ENCODE results near the gene KRTAP5-11. TPM values are rescaled to one million over a fixed set of nuclear protein-coding genes. Genes with fewer than 3 reads are reported as not detected.

KRTAP5-11 gene
- total and polyA plus RNA-seq, 5 experiments from 2014 or later = not detected

Other genes with a start within 250 kb of the KRTAP5-11 start
- gene DHCR7, start 134.5 kb downstream of the KRTAP5-11 start, total RNA-seq = 10 to 100 TPM; 17.1 to 17.4 TPM
- 10 to 100 TPM; 18.6 to 22.1 (median 18.7) TPM for gene DHCR7, start 134.5 kb downstream of the KRTAP5-11 start, polyA plus RNA-seq
- 100 to 1,000 TPM; 188 to 197 TPM for gene NADSYN1, start 129.7 kb downstream of the KRTAP5-11 start, total RNA-seq
- gene NADSYN1, start 129.7 kb downstream of the KRTAP5-11 start, polyA plus RNA-seq = 10 to 100 TPM; 24.0 to 29.1 (median 25.9) TPM
- gene KRTAP5-7, start 55.6 kb downstream of the KRTAP5-11 start, total RNA-seq = under 1 TPM in 1 of 2 experiments, not detected in 1; 0.55 TPM
- gene KRTAP5-7, start 55.6 kb downstream of the KRTAP5-11 start, polyA plus RNA-seq = not detected
- under 1 TPM in 1 of 2 experiments, not detected in 1; 0.42 TPM for gene KRTAP5-8, start 44.9 kb downstream of the KRTAP5-11 start, total RNA-seq
- not detected for gene KRTAP5-8, start 44.9 kb downstream of the KRTAP5-11 start, polyA plus RNA-seq
- under 1 TPM in 1 of 2 experiments, not detected in 1; 0.31 TPM for gene KRTAP5-9, start 34.5 kb downstream of the KRTAP5-11 start, total RNA-seq
- gene KRTAP5-9, start 34.5 kb downstream of the KRTAP5-11 start, polyA plus RNA-seq = not detected
- not detected for gene KRTAP5-10, start 17.3 kb downstream of the KRTAP5-11 start, total RNA-seq
- not detected for gene KRTAP5-10, start 17.3 kb downstream of the KRTAP5-11 start, polyA plus RNA-seq

All from naive thymus-derived CD8-positive, alpha-beta T cell (primary cell).